Smooth muscle cell (in vitro differentiated cells): ENCODE measurements around the gene FGF14. TPM values are rescaled to one million over a fixed set of nuclear protein-coding genes. Genes with fewer than 3 reads are reported as not detected.

Experiments
- DNase-seq: peaks from one replicate; lab custom pipeline; 2025; ENCODE audit not compliant: unreplicated experiment; lab: John Stamatoyannopoulos, UW
- H2AFZ ChIP-seq: fragments of 200-600 bp; sonication (generic); 2 replicates; pipeline ENCODE4 v1.6.0; 2016; ENCODE audit warnings: antibody characterized with exemption, low read depth, mild to moderate bottlenecking
- H3F3A ChIP-seq: fragments of 200-600 bp; sonication (generic); 2 replicates; pipeline ENCODE4 v1.6.0; 2017; ENCODE audit warnings: antibody characterized with exemption, low read depth
- H3K27ac ChIP-seq: fragments of 200-600 bp; sonication (generic); 2 replicates; pipeline ENCODE4 v1.5.1; 2016; ENCODE audit warnings: low read depth, mild to moderate bottlenecking
- H3K27me3 ChIP-seq: fragments of 200-600 bp; sonication (generic); 2 replicates; pipeline ENCODE4 v1.6.1; 2016; ENCODE audit warnings: low read depth, mild to moderate bottlenecking
- H3K36me3 ChIP-seq: fragments of 200-600 bp; sonication (generic); 2 replicates; pipeline ENCODE4 v1.5.1; 2016; ENCODE audit warnings: low read depth
- H3K4me1 ChIP-seq: fragments of 200-600 bp; sonication (generic); 2 replicates; pipeline ENCODE4 v1.5.1; 2016; ENCODE audit warnings: low read depth
- H3K4me2 ChIP-seq: fragments of 200-600 bp; sonication (generic); 2 replicates; pipeline ENCODE4 v1.6.0; 2016; ENCODE audit warnings: mild to moderate bottlenecking
- H3K4me3 ChIP-seq: fragments of 200-600 bp; sonication (generic); 2 replicates; pipeline ENCODE4 v1.5.1; 2016; ENCODE audit warnings: mild to moderate bottlenecking
- H3K79me2 ChIP-seq: fragments of 200-600 bp; sonication (generic); 2 replicates; pipeline ENCODE4 v1.6.0; 2016; ENCODE audit warnings: low read depth, mild to moderate bottlenecking
- H3K9ac ChIP-seq: fragments of 200-600 bp; sonication (generic); 2 replicates; pipeline ENCODE4 v1.6.0; 2016; ENCODE audit warnings: low read depth
- H3K9me3 ChIP-seq: fragments of 200-600 bp; sonication (generic); replicated peaks from 2 replicates; pipeline ENCODE4 v1.5.1; 2016; ENCODE audit warnings: low read depth
- H4K20me1 ChIP-seq: fragments of 200-600 bp; sonication (generic); 2 replicates; pipeline ENCODE4 v1.6.0; 2016; ENCODE audit warnings: low read depth
- WGBS: methylation state at CpG from one replicate; pipeline ENCODE4 v1.1.7; 2016; ENCODE audit warnings: low lambda C conversion rate; 5-methylcytosine and 5-hydroxymethylcytosine counted together
- polyA plus RNA-seq: library from polyadenylated mRNA; unstranded; fragments of >200 nt; fragmentation: Nextera tagmentation; extraction: Ambion mirVana; gene quantifications from 2 replicates; pipeline ENCODE4 v1.2.1, GENCODE V29; 2016
- total RNA-seq: library from RNA; depleted of rRNA; stranded (reverse); fragments of >200 nt; gene quantifications from 2 replicates; pipeline ENCODE4 v1.2.3, GENCODE V29; 2014
- TF ChIP-seq, protein P1 (sequence below): fragments of 200-600 bp; sonication (generic); IDR thresholded peaks from 2 replicates; pipeline ENCODE4 v1.5.1; 2017; ENCODE audit warnings: borderline replicate concordance, mild to moderate bottlenecking, antibody characterized with exemption; ENCODE audit not compliant: insufficient read depth, poor library complexity, severe bottlenecking

FGF14 gene
- total and polyA plus RNA-seq, 2 experiments from 2014 or later = 0.23 TPM; not detected in 1

DNA sequence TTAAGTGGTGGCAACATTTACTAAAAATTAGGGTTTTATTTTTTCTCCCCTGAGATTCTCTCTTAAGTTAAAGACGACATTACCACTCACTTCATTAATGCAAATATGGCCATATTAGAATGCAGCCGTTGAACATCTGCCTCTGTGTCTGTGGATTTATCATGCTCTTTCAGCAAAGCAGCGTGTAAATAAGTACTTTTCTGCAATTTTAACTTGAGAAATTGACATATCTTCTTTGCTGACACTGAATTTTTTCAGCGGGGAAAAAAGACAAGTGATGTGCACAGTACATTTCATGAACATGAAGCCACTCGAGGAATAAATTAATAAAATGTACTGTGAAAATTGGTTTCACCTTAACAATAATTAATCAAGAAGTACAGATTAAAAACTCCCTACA lies 543.0 kb downstream of the FGF14 start:
- Histone ChIP-seq H2AFZ (no peak overlapping the region), H3F3A (no peaks in the 10 kb centered on the region), H3K9ac (no peak overlapping the region), H3K36me3 (no peaks in the 10 kb centered on the region), H3K4me2 (no peak overlapping the region), H3K9me3 (no peaks in the 10 kb centered on the region), H3K79me2 (no peaks in the 10 kb centered on the region), H3K4me1 (no peaks in the 10 kb centered on the region), H3K4me3 (no peak overlapping the region), H4K20me1 (no peaks in the 10 kb centered on the region), H3K27me3 (no peaks in the 10 kb centered on the region), H3K27ac (no peak overlapping the region)
- WGBS = 82% methylated on average over 5 of the region's 5 CpGs
- TF ChIP-seq, protein P1, sequence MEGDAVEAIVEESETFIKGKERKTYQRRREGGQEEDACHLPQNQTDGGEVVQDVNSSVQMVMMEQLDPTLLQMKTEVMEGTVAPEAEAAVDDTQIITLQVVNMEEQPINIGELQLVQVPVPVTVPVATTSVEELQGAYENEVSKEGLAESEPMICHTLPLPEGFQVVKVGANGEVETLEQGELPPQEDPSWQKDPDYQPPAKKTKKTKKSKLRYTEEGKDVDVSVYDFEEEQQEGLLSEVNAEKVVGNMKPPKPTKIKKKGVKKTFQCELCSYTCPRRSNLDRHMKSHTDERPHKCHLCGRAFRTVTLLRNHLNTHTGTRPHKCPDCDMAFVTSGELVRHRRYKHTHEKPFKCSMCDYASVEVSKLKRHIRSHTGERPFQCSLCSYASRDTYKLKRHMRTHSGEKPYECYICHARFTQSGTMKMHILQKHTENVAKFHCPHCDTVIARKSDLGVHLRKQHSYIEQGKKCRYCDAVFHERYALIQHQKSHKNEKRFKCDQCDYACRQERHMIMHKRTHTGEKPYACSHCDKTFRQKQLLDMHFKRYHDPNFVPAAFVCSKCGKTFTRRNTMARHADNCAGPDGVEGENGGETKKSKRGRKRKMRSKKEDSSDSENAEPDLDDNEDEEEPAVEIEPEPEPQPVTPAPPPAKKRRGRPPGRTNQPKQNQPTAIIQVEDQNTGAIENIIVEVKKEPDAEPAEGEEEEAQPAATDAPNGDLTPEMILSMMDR = no peak
- DNase-seq = no peak

DNA sequence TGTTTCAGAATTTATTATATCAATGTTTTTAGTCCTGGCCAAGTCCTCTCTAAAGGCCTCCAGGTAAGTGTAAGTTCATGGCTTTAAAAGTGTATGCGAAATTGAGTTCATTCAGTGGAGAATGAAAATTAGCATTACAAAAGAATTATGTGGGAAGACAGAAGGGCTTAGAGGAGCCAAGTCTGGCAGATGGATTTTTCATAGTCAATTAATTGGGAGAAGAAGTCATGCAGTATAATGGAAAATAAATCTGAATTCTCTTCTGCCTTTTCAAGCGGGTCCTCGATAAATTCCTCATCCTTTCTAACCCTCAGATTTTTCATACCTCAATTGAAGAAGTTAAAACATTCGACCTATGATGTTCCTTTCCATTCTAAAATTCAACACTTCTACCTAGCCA lies 555.1 kb downstream of the FGF14 start:
- Histone ChIP-seq H3K4me2 (no peak overlapping the region), H3K4me3 (no peak overlapping the region), H3K9me3 (no peaks in the 10 kb centered on the region), H4K20me1 (no peaks in the 10 kb centered on the region), H3F3A (no peaks in the 10 kb centered on the region), H3K27me3 (no peaks in the 10 kb centered on the region), H3K4me1 (peaks cover 10% of the 10 kb centered on the region), H2AFZ (no peak overlapping the region), H3K36me3 (no peaks in the 10 kb centered on the region), H3K79me2 (no peaks in the 10 kb centered on the region), H3K9ac (no peak overlapping the region), H3K27ac (no peak overlapping the region)
- DNase-seq = no peak
- TF ChIP-seq, protein P1 = no peak
- 93% methylated on average over 4 of the region's 4 CpGs for WGBS

DNA sequence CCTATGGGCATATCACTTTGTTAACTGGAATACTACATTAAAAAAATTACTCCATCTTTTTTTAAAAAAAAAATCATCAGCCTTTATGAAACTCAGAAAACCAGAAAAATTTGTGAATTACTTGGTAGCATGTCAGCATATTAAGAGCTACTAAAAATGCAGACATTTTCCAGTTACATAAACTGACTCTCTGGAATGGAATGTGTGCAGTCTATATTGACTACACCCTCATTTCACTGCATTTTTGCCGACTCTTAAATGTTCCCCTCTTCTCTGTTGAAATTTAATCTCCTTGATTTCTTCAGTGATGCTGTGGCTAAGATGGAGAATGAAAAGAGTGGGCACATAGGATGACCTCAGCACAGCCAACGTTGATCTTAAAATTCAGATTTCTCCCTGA lies 555.6 kb downstream of the FGF14 start:
- no peaks in the 10 kb centered on the region for H3K79me2 ChIP-seq
- WGBS = 44% methylated on average over 2 of the region's 2 CpGs
- no peaks in the 10 kb centered on the region for H3K36me3 ChIP-seq
- H3K9me3 ChIP-seq = no peaks in the 10 kb centered on the region
- peaks cover 10% of the 10 kb centered on the region for H3K4me1 ChIP-seq
- no peak overlapping the region for H3K9ac ChIP-seq
- no peak overlapping the region for H3K4me3 ChIP-seq
- no peak overlapping the region for H3K27ac ChIP-seq
- no peaks in the 10 kb centered on the region for H4K20me1 ChIP-seq
- H3F3A ChIP-seq = no peaks in the 10 kb centered on the region
- TF ChIP-seq, protein P1 = no peak
- no peak for DNase-seq
- no peak overlapping the region for H2AFZ ChIP-seq
- H3K4me2 ChIP-seq = no peak overlapping the region
- no peaks in the 10 kb centered on the region for H3K27me3 ChIP-seq

DNA sequence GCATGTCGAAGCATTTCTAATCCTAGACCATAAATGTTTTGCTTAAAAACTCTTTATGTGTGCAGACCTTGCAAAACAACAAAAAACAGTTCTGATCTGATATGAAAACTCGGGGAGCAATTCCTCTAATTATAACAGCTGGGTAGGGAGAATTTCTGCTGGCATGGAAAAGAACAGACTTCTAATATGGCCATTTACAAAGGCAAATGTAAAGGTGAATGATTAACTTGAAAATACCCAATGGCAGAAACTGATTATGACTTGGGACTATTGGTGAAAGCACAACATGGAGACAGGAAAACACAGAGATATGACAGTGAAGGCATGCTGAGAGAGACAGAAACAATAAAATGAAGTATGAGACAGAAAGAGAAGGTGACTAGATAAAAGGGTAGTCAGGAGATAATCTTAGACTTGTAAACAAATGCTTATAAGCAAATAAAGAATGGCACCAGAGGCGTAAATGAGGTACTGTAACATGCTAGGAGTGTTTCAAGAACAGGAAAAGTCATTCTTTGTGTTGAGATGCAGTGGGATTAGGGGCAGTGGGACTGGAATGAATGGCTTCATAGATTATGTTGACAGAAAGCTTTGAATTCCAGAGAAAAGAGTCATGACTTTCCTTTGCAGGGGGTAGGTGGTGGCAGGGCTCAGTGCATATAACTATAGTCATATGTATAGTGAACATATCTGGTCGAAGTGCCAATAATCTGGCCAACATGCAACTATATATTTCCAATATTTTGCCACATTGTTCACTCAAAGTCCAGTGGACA lies 556.4 kb downstream of the FGF14 start:
- H3K4me1 ChIP-seq = peaks cover 10% of the 10 kb centered on the region
- no peak overlapping the region for H3K9ac ChIP-seq
- H3K79me2 ChIP-seq = no peaks in the 10 kb centered on the region
- H3K36me3 ChIP-seq = no peaks in the 10 kb centered on the region
- H3K4me2 ChIP-seq = no peak overlapping the region
- no peaks in the 10 kb centered on the region for H3K27me3 ChIP-seq
- TF ChIP-seq, protein P1 = no peak
- no peaks in the 10 kb centered on the region for H3F3A ChIP-seq
- no peak overlapping the region for H3K27ac ChIP-seq
- no peaks in the 10 kb centered on the region for H3K9me3 ChIP-seq
- 77% methylated on average over 4 of the region's 4 CpGs for WGBS
- H2AFZ ChIP-seq = no peak overlapping the region
- DNase-seq = no peak
- H3K4me3 ChIP-seq = no peak overlapping the region
- H4K20me1 ChIP-seq = no peaks in the 10 kb centered on the region
